NCI-H2171 treated with DMSO at 0.1 percent for 48 hours (cell line): ENCODE measurements around the gene GADD45A.

ENCODE experiments used
- DNase-seq: peaks from one replicate; lab custom pipeline; 2025; lab: John Stamatoyannopoulos, UW

The GADD45A gene

DNA sequence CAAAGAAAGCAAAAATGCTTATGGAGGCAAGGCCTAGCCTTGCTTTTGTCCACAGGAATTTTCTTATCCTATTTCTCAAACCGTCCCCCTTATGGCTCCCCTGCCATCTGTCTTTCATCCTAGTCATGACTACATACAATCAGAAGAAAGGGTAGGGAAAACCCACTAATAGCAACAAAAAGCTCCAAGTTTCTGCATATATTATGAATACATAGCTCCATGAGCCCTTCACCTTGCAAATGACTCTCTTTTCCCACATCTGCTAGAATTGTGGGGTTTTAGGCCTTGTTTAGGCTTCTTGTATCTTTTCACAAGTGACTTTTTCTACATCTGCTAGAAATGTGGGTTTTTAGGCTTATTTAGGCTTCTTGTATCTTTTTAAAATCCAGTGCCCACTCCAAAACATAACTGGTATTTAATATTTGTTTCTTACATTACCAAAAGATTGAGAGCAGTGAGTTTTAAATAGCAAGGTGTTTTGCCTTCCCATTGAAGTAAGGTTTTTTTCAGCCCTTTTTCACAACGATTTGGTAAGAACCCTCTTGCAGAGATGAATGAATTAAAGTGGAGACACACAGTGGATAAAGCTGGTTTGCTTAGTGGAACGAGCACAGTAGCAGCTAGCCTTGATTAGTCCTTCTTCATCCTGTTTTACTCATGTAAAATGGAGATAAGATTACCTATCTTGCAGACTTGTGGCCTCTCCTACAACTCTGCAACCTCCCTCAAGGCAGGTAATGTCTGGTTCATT is 4.4 kb downstream of the GADD45A start:
- no peak for DNase-seq

DNA sequence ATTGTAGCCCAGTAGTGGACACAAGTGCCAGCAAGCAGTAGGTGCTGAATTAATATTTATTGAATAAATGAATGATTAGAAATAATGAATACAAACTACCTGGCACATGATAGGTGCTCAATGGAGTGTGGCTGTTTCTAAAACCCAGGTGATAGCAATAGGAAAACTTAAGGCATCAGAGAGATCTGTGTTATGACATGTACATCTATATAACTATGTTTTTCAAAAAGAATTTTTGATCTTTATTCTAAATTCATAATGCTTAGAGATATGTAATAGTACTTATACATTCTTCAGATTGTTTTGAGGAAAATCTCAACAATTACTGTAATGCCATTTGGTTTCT is 5.0 kb downstream of the GADD45A start:
- no peak for DNase-seq

DNA sequence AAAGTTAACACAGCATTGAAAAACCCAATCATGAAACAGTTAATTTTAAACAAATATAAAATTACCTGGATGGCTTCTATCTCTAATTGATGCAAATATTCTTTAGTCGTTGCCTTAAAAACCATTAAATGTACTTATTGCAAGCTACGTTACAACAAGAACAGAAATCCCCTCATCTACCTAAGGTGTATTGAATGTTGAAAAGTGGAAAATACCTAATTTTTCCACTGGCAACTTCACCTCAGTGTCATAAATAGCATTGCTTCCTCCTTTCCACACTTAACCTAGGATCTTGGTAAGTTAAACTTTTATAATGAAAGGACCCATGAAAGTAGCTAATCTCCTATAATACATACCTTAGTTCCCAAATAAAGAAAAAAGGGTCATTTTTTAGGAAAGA is 5.4 kb downstream of the GADD45A start:
- no peak for DNase-seq

DNA sequence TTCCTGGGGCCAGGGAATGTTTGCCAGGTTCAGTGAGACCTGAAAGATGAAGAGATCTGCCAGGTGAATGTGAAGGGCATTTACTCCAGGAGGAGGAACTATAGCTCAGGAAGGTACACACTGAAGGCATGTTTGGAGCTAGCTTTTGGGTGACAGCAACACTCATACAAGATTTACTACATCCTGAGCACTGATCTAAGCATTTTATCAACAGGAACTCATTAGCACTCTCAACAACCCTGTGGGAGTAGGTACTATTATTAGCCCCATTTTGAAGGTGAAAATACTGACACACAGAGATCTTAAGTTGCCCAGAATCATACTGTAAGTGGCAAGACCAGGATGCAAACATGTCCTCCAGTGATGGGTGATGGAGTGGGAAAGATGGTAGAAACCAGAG is 6.7 kb downstream of the GADD45A start:
- no peak for DNase-seq

DNA sequence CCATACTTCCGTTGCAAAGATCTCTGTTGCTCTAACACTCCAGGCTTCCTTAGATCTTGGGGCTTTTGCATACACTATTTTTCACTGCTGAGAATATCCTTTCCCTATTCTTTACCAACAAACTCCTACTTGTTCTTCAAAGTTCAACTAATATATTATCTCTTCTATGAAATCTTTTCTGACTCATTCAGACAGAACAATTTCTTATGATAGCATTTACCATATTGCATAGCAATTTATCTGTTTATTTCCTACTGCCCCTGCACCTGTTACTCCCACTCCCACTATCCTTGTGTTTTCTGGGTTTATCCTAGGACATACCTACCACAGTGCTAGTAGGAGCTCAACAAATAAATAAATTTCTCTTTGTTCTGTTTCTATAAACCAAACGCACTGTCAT is 11.0 kb downstream of the GADD45A start:
- no peak for DNase-seq

DNA sequence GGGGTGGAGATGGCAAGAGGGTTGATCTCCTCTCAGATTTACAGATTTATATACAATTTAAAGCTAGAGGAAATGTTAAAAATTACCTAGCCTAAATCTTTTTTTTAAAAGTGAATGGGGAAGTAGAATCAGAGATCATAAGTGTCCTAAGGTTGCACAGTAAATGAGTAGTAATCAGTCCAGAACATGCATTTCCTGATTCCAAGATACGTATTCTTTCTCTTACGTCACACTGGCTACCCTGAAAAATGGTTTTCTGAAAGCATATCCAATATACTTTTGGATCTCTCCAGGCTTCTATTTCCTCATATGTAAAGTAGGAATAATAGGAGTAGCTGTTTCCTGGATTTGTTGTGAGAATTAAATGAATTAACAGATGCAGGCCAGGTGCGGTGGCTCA is 11.7 kb downstream of the GADD45A start:
- no peak for DNase-seq

DNA sequence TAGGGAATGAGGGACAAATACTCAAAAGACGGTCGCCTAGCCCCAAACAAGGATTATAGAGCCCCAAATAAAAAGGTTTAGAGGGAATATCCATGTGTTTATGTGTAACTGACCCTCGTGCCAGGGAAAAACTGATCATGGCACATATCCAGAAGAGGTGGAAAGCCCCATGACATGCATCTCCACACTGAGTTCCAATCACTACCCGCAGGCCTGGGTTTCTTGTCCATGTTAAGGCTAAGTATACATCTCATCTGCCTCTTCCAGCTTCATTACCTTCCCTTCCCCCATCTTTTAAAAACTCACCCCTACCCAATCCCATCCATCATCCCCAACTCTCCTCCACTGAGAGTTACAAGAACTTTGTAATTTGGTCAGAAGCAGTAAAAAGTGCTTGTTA is 15.2 kb downstream of the GADD45A start:
- DNase-seq = no peak

DNA sequence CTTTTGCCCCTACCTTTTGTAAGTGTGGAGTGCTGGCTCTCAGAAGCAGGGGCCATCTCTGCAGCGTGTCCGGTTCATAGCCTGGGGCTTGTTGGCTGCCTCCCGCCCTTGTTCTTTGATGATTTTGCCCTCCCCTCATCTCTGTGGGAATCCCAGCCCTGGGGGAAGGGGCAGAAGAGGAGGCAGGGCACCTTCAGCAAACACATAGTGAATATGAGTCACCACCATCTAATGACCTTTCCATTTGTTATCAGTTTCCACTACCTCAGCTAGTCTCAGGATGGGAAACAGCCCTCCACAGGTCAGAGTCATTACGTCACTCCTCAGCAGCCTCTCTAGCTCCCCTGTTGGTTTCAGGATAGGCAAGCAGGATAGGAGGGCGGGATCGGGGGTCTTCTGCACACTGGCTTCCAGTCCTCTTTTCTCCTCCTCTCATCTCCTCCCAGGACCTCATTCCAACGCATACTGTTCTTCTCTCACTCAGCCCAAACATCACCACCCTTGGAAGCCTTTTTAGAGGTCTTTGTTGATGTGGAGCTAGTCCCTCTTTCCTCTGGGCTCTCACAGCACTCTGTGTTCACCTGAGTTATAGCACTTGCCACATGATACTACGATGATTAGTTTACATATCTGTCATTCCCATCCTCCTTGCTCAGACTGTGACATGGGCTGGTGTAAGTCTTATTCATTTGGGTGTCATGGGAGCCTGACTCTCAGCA is 15.8 kb downstream of the GADD45A start:
- DNase-seq = no peak

DNA sequence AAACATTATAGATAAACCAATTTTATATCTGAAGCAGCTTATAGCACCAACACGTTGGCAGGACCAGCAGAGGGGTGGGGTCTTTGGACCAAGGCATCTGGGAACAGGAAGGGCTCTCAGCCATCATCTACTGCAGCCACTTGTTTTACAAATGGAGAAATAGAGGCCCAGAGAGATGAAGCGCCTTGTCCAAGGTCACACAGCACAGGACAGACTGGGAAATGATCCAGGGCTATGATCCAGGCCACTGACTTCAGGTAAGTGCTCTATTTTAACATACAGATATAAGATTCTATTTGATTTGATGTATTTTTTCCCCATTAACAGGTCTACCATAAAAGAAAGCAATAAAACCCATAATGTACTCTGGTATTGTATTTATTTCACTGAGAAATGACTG is 16.9 kb downstream of the GADD45A start:
- no peak for DNase-seq

DNA sequence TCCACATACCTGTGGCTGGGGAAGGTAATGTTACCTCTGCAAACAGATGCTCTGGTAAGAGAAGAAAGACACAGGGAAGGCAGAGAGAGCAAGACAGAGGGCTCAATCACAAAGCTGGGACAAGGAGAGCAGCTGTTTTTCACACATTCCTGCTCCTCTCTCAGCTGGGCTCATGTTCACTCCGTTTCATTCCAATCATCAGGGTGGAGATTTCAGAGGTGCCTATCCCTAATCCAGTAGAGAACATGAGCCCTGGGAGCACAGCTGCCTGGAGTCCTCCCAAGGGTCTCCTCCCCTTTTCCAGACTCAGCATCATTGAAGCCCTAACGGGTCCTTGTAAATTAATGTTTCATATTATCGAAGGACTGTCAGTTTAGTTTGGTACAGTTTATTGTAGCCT is 19.4 kb downstream of the GADD45A start:
- DNase-seq = peak; percentile 98

DNA sequence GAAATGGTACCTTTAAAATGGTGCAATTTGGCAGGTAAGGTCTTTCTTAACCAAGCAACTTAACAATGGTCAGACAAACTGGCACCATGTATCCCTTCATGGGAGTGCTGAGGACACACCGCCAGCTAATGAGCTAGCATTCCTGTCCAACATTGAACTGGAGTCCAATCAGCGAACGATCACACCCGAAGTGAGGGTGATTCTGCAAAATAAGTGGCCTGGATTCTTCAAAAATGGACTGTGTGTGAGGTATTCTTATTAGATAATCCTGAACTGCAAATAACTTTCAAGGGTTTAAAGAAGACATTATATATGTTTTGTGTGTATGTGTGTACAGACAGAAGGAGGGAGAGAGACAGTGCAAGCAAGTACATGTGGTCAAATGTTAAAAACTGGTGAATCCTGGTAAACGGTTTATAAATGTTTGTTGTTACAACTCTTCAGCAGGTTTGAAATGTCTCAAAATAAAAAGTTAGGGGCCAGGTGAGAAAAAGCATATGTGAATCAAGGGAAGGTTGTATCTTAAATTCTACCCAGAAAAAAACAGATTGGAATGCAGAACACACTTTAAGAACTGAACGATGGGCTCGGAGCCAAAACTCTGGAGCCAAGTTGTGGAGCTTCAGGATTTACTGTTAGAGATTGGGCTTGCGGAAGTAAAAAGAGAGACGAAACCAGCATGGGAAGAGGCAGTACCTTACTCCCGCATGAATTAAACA is 20.9 kb downstream of the GADD45A start:
- no peak for DNase-seq

DNA sequence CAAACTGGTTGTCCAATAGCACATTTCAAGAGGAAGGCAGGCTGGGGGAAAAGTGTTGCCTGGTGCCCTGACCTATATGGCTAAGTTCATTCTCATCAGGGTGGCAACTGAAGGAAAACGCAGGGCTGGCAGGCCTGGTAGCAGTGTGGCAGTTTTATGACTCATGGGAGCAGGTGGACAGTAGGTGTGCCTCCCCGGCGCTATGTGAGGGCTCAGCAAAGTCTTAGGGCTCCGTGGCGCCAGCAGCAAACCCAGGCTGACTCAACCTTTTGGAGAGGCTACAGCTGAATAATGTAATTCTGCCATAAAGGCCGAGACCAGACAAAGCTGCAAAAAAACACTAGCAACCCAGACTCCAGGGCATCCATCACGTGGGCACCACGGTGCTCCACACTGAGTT is 23.6 kb downstream of the GADD45A start:
- DNase-seq = no peak

DNA sequence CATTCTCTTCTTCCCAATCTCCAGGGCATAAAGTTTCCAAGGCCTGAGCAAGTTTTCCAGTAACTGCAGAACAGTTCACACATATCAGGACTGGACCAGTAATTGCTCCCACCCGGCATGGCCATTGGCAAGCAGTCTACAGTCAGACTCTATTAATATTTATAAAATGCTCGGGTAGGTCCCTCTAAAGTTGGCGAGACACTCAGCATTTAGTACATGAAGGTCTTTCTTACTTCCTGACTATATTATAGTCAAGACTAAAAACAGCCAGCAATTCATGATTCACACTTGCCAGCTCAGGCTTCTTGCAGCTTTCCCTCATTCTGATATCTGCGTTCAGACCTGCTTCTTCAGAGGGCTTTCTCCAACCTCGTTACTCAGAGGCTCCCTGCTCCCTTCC is 25.4 kb downstream of the GADD45A start:
- no peak for DNase-seq

DNA sequence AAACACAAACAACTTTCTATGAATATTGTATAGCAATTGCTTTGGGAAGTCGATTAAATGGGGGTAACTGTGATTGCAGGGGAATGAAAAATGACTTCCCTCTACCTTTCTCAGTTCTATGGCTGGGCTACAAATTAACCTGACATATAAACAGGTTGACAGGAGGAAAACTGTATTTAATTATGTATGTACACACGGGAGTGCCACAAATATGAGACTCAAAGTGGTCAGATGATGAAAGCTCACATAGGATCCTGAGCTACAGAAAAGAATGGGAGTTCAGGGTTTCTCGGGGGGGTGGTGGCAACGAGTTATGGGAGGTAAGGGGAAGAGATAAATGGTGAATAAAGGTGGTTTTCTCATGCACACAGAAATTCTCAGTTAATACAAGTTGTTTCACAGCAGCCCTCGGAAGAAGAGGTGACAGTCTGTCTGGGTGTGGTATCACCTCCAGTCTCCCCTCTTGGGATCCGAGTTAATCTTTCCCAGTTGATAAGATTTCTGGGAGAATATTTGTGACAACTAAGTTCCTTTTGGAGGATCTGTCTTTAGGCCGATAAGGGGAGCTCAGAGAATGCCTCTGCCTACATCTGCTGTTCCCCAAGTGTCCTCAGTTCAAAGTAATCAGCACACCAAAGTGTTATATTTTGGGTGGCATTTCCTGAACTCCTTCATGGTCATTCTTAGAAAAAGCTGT is 26.3 kb downstream of the GADD45A start:
- DNase-seq = no peak

DNA sequence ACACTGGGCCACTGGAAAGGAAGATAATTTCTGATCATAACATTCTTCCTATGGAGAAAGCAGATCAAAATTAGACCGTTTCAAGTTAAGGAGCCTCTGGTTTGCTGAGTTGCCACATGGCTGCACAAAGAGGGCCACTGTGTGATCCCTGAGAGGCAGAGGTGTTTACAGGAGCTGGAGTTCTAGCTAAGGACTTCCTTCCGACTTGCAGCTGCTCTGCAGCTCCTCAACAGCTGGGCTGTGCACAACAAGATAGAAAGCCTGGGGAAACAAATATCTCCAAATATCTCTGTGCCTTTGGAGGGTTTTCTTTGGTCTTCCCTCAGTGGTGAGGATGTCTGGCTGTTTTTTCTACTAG is 26.8 kb downstream of the GADD45A start:
- DNase-seq = peak; percentile 30

DNA sequence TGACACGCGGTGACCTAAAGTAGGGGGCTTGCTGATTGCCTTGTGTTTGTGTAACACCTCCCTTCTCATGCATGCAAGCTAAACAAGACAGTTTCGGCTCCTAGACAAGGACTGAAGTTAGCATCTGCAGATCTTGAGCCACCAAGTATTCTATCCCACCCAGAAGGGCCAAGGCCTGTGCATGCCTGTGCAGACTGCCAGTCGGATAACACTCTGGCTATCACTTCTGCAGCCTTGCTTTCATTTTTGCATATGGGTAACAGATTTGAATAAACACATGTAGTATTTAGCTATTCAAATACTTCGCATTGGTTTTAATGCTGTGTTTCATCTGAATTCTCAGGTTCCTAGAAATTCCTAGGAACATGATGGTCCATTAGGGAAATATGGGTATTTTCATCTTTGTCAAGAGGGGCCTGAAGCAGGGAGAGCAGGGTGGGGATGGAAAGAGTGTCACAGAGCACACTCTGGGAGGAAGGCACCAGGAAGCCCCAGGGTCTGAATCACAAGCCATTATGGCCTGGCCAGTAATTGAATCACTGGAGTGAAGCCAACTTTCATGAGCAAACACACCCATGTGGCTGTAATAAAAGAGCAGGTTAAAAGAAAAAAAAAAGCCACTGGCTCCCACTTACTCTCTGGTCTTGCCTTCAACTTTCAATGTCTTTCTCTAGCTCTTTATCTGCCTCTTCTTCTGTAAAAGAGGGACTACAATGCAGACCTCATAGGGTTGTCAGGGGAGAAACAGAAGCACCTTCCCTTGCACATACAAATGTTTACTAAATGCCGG is 28.3 kb downstream of the GADD45A start:
- DNase-seq = peak; percentile 67

DNA sequence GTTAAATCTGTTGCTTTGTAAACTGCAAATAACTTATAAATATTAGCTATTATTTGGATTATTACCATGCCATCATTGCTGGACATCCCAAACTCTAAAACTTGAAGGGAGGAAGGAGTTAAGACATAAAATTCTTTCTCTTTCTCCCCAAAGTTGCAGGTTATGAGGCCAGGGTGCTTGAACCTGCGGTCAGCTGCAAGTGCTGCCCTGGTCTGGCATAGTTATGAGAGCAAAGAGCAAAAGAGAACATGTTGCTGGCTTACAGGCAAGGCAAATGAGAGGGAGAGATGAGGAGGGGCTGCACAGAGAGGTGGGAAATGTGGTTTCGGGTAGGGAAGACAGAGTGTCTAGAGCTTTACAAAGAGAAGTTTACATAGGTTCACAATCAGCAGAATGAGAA is 30.8 kb downstream of the GADD45A start:
- DNase-seq = no peak

DNA sequence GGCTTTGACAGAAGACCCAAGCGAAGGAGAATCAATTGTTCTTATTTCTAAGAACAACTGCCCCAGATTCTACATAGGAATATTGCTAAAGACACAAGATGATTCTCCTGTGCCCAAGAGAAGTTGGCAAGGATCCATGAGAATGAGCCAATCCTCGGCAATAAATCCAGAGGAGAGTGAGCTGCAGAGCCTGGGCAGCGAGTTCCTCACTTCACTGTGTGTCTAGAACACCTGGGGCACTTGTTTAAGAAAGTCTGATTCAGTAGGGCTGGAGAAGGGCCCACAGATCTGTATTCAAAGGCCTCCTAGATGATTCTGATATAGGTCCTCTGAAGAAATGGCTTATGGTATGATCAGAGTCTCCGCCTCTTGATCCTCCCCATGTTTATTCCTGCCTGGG is 31.8 kb downstream of the GADD45A start:
- DNase-seq = no peak

DNA sequence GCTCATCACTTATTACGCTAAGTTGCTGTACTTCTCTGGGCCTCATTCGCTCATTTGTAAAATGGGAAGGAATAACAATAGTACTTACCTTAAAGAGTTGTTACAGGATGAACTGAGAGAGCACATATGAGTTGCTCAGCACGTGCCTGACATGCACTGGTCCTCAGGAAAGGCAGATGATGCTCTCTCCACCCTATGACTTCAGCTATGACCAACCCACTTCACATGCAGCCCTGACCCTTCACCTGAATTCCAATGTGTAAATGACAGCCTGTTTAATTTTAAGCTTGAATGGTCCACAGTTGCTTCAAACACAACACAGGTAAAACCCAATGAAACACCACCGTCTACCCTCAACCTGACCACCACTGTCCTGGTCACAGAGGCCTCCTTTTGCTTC is 32.9 kb downstream of the GADD45A start:
- DNase-seq = no peak

DNA sequence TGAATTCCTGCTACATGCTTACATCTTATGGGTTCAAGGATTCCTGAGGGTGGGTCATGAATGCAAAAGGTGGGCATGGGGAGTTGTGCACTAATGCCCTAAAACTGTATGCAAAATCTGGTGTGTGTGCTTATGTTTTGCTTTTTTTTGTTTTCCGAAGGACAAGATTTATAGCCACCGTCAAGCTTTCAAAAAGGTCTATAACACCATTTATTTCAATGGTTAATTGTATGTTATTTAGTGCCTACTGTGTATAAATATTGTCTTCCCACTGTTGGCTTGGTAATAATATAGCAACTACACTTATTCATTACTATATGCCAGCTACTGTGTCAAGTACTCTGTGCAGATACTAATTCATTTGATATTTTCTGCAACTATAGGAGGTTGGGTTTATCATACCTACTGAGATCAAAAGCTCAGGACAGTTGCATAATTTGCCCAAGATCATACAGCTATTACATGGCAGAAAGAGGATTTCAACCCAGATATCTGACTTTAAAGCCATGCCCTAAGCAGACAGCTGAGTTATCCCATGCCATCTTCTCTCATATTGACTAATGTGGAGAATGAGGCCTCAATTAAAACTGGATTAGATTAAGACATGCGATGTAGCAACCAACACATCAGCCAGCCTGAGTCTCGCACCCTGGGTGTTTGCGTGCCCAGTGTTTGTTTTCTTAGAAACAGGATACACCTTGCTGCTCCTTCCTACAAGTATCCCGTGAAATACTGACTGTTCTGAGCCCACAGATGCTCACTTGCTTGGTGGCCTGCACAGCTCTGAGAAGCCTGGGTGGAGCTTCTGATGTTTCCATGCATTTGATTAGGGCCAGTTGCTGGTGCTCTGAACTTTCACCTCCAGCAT is 34.6 kb downstream of the GADD45A start:
- DNase-seq = peak; percentile 19

DNA sequence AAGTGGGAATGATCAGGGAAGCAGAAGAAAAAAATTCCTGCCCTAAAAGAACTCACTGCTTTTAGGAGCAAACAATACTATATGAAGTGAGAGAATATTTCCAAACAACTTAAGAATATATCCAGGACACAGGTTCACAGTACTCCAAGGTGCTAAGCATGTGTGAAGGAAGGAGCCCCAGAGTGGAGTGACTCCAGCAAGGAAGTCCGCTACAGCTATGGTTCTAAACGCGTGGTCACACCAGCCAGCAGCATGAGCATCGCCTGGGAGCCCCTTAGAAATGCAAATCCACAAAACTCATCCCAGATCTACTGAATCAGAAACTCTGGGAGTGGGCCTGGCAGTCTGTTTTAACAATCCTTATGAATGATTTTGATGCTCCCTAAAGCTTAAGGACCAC is 36.1 kb downstream of the GADD45A start:
- DNase-seq = no peak
